Esophagus (tissue), 2 donors: Measurements from ENCODE around the gene CHRNA4. TPM values are rescaled to one million over a fixed set of nuclear protein-coding genes. Genes with fewer than 3 reads are reported as not detected.
"Not testable (repeated sequence)": the region's sequence is repeated elsewhere in the genome, so short reads cannot be mapped to it uniquely, and the experiment has no call there.

Experiments
- H3K27ac ChIP-seq, 2 donors: one replicate each; pipeline ENCODE4 v1.5.1; 2013; ENCODE audit warnings: low read depth in 2 of 2, mild to moderate bottlenecking in 2 of 2, inconsistent platforms in 1 of 2, low read length in 1 of 2, moderate library complexity in 1 of 2
- H3K27me3 ChIP-seq, 2 donors: one replicate each; pipeline ENCODE4 v1.6.1; 2013; ENCODE audit warnings: low read length in 2 of 2, control low read depth in 1 of 2, mild to moderate bottlenecking in 1 of 2; ENCODE audit not compliant: insufficient read depth in 2 of 2, control insufficient read depth in 1 of 2
- H3K36me3 ChIP-seq, 2 donors: one replicate each; pipeline ENCODE4 v1.6.1; 2013; ENCODE audit warnings: low read length in 1 of 2; ENCODE audit not compliant: control insufficient read depth in 2 of 2, insufficient read depth in 2 of 2
- H3K4me1 ChIP-seq, 2 donors: one replicate each; pipeline ENCODE4 v1.6.1; 2013; ENCODE audit warnings: low read length in 1 of 2; ENCODE audit not compliant: control insufficient read depth in 2 of 2, insufficient read depth in 2 of 2
- H3K4me3 ChIP-seq, 2 donors: one replicate each; pipeline ENCODE4 v1.5.1; 2013; ENCODE audit warnings: low read length in 2 of 2, mild to moderate bottlenecking in 2 of 2, low read depth in 1 of 2, moderate library complexity in 1 of 2
- H3K9me3 ChIP-seq, 2 donors: one replicate each; pipeline ENCODE4 v1.6.1; 2013; ENCODE audit warnings: mild to moderate bottlenecking in 2 of 2, low read depth in 1 of 2, low read length in 1 of 2, moderate library complexity in 1 of 2; ENCODE audit not compliant: control insufficient read depth in 2 of 2, insufficient read depth in 1 of 2
- WGBS, 2 donors: extraction: QIAGEN DNeasy Blood & Tissue Kit; methylation state at CpG; one replicate each; pipeline ENCODE4 v1.1.7; 2013; 5-methylcytosine and 5-hydroxymethylcytosine counted together
- polyA plus RNA-seq, 2 donors: library from polyadenylated mRNA; stranded (reverse); fragments of 200-250 nt; gene quantifications; one replicate each; pipeline ENCODE4 v1.2.3, GENCODE V29; 2013
- donor health status: healthy with polysubstance abuse.
- donor health status: Bipolar disorder and iron deficiency.

The CHRNA4 gene
- polyA plus RNA-seq, 2 donors, result 0.02 TPM; not detected in 1

DNA sequence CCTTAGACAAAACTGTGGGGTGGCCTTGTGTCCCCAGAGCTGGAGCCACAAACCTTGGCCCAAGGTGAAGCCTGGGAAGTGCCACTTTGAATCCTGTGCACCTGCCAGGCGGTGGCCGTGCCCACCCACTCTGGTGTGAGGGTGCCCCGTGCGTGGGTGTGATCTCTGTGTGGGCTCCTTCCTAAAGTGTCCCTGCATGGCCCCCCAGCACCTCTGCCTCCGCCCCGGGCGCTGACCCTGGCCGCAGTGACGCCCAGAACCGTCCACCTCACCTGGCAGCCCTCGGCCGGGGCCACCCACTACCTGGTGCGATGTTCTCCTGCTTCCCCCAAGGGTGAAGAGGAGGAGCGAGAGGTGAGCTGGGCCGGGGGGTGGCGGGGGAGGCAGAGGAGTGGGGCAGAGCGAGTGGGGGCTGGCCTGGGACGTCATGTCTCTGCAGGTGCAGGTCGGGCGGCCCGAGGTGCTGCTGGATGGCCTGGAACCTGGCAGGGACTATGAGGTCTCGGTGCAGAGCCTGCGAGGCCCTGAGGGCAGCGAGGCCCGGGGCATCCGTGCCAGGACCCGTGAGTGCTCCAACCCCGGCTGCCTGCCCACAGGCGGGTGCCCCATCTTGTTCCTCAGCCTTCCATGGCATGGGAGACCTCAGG is 49.8 kb downstream of the CHRNA4 start:
- no peaks in the 10 kb centered on the region for H3K9me3 ChIP-seq
- H3K27ac ChIP-seq, result no peak overlapping the region
- no peak overlapping the region for H3K4me3 ChIP-seq
- H3K4me1 ChIP-seq, result no peaks in the 10 kb centered on the region
- no peaks in the 10 kb centered on the region for H3K36me3 ChIP-seq
- no peaks in the 10 kb centered on the region for H3K27me3 ChIP-seq
- WGBS, 2 donors, result 64 to 76% methylated on average over 23 to 29 of the region's 29 CpGs

DNA sequence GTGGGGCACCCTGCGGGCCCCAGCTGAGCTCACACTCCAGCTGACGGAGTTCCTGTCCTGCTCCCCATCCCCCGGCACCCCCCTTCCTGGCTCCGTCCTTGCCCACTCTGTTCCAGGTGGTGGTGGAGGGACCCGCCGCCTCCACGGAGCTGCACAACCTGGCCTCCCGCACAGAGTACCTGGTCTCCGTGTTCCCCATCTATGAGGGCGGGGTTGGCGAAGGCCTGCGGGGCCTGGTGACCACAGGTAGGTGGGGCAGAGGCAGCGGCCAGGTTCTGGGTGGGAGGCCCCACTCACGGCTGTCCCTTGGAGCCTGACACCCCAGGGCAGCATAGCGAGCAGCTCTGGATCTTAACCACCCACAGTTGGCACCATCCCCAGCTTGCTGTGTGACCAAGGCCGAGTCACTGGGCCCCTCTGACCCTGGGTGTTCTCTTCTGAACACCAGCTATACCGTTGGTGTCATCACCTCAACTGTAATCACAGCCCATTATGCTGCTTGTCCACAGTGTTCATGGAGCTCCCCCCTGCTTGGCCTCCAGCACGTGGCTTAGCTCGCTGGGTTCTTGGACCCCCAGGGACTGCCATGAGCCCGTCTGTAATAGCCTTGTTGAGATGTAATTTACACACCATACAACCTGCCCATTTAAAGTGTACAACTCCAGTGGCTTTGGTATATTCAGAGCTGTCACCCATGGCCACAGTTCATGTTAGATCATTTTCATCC is 50.7 kb downstream of the CHRNA4 start:
- Histone ChIP-seq H3K4me3 (no peak overlapping the region), H3K27ac (no peak overlapping the region), H3K27me3 (no peaks in the 10 kb centered on the region), H3K36me3 (no peaks in the 10 kb centered on the region), H3K4me1 (no peaks in the 10 kb centered on the region), H3K9me3 (no peaks in the 10 kb centered on the region)
- 59 to 67% methylated on average over 20 of the region's 20 CpGs for WGBS, 2 donors

DNA sequence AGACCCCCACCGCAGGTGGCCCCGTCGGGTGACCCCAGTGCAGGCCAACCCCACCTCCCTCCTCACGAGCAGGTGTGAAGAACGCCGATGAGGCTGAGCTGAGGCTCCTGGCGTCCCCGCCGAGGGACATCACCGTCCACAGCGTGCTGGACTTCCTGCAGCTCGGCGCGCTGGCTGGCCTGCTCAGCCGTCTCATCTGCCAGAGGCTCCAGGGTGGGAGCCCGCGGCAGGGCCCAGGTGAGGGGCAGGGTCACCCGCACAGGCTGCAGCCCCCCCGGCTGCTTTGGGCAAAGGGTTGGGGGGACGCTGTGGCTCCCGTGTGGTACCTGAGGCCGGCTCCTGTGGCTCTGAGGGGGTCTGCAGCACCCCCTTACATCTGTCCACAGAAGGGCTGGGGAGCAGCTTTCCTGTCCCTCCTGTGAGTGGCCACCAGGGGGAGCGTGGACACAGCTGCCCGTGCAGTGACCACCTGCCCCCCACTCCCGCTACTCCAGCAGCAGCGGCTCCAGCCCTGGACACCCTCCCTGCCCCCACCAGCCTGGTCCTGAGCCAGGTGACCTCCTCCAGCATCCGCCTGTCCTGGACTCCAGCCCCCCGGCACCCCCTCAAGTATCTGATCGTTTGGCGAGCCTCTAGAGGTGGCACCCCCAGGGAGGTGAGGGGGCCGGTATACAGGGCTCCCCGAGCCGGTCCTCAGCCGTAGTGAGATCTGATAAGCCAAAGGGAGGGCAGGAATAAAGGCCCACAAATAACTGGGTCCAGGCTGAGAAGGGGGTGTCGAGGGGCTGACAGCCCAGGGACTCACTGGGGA is 51.7 kb downstream of the CHRNA4 start:
- Histone ChIP-seq H3K4me1 (no peaks in the 10 kb centered on the region), H3K4me3 (no peak overlapping the region), H3K36me3 (no peaks in the 10 kb centered on the region), H3K9me3 (no peaks in the 10 kb centered on the region), H3K27me3 (no peaks in the 10 kb centered on the region), H3K27ac (no peak overlapping the region)
- WGBS, 2 donors, result 32 to 38% methylated on average over 35 of the region's 35 CpGs

- Histone ChIP-seq H3K9me3 (no peaks in the 10 kb centered on the region), H3K4me1 (no peaks in the 10 kb centered on the region), H3K27me3 (no peaks in the 10 kb centered on the region), H3K27ac (no peak overlapping the region), H3K4me3 (no peak overlapping the region), H3K36me3 (no peaks in the 10 kb centered on the region)
- WGBS, 2 donors, result 71 to 75% methylated on average over 30 of the region's 30 CpGs
Observed at GRCh38 chr20:63308218-63308911, 52.8 kb downstream of the CHRNA4 start.

DNA sequence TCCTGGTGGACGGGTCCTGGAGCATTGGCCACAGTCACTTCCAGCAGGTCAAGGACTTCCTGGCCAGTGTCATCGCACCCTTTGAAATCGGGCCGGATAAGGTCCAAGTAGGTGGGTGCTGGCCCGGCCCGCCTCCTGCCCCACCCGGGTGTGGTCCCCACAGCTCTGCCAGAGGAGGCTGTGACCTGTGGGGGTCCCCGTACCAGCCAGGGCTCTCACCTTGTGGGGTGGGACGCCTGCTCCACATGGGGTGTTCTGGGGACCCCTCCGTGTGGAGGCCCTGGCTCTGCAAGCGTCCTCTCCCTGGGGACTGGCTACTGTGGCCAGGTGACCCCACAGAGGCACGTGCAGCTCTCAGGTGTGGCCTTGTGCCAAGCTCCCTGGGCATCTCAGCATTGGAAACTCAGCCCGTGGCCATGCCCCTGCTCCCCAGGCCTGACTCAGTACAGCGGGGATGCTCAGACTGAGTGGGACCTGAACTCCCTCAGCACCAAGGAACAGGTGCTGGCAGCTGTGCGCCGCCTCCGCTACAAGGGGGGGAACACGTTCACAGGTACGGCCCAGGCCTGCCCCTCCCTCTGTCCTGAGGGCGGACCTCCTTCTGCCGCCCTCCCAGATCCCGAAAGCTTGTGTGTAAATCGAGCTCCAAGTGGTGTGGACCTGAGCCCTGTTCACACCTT is 53.5 kb downstream of the CHRNA4 start:
- Histone ChIP-seq H3K9me3 (no peaks in the 10 kb centered on the region), H3K27me3 (no peaks in the 10 kb centered on the region), H3K4me3 (no peak overlapping the region), H3K4me1 (no peaks in the 10 kb centered on the region), H3K36me3 (no peaks in the 10 kb centered on the region), H3K27ac (no peak overlapping the region)
- WGBS, 2 donors, result 65 to 74% methylated on average over 22 to 23 of the region's 23 CpGs

- Histone ChIP-seq H3K4me3 (no peak overlapping the region), H3K4me1 (no peaks in the 10 kb centered on the region), H3K27me3 (no peaks in the 10 kb centered on the region), H3K9me3 (no peaks in the 10 kb centered on the region), H3K27ac (no peak overlapping the region), H3K36me3 (no peaks in the 10 kb centered on the region)
- WGBS, 2 donors, result 80 to 82% methylated on average over 34 to 35 of the region's 35 CpGs
Observed at GRCh38 chr20:63306673-63307537, 54.2 kb downstream of the CHRNA4 start.

DNA sequence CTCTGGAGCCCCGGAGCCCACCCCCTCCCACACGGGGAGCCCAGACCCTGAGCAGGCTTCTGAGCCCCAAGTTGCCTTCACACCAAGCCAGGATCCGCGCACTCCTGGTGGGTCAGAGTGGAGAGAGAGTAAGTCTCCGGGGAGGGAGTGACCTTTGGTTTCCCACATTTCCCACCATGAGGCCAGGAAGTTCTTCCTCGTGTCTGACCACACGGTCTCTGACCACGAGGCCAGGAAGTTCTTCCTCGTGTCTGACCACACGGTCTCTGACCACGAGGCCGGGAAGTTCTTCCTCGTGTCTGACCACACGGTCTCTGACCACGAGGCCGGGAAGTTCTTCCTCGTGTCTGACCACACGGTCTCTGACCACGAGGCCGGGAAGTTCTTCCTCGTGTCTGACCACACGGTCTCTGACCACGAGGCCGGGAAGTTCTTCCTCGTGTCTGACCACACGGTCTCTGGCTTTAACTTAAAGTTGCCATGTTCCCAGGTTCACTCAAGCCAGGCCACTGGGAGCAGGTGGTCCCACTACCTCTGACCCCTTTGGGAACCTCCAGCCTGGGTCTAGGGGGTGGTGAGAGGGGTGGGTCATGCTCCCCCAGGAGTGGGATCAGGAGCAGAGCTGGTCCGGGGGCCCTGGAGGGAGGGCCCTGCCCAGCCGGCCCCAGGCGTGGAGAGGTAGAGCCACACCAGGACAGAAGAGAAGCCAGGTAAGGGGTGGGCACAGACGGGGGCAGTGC is 55.0 kb downstream of the CHRNA4 start:
- WGBS, 2 donors, result 81% methylated on average over 20 to 26 of the region's 30 CpGs
- H3K4me3 ChIP-seq, H3K9me3 ChIP-seq, H3K4me1 ChIP-seq, H3K27me3 ChIP-seq, H3K27ac ChIP-seq, H3K36me3 ChIP-seq: not testable (repeated sequence)

DNA sequence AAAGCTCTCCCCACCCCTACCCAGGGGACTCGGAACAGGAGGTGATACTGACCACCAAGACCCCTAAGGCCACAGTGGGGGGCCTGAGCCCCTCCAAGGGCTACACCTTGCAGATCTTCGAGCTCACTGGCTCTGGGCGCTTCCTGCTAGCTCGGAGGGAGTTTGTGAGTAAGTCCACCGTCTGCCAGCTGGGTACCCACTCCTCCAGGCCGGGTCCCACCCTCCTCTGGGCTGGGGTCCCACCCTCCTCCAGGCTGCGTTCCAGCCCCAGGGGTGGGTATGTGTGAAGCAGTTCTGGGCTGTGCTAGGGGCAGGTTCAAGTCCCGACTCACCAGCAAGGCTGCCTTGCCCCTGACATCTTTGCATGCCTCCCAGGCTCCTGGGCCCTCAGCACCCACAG is 55.8 kb downstream of the CHRNA4 start:
- no peaks in the 10 kb centered on the region for H3K27me3 ChIP-seq
- H3K4me3 ChIP-seq, result no peak overlapping the region
- H3K27ac ChIP-seq, result no peak overlapping the region
- no peaks in the 10 kb centered on the region for H3K4me1 ChIP-seq
- 47 to 48% methylated on average over 8 of the region's 8 CpGs for WGBS, 2 donors
- H3K36me3 ChIP-seq, result no peaks in the 10 kb centered on the region
- H3K9me3 ChIP-seq, result no peaks in the 10 kb centered on the region
